Peyer's patch (tissue), 4 donors: ENCODE results near the gene SDHAF3. TPM values are rescaled to one million over a fixed set of nuclear protein-coding genes. Genes with fewer than 3 reads are reported as not detected.

ENCODE experiments used
- DNase-seq, 3 donors: peaks; one replicate each; pipeline ENCODE4 v3.0.0-alpha.2; 2017 to 2019
- H3K27ac ChIP-seq, 4 donors: fragments of 200-600 bp; sonication (generic); one replicate each; pipeline ENCODE4 v1.5.1; 2016 to 2019
- H3K27me3 ChIP-seq, 2 donors: fragments of 200-600 bp; sonication (generic); one replicate each; pipeline ENCODE4 v1.5.1; 2019
- H3K36me3 ChIP-seq, 3 donors: fragments of 200-600 bp; sonication (generic); one replicate each; pipeline ENCODE4 v1.5.1; 2016 to 2019
- H3K4me1 ChIP-seq, 4 donors: fragments of 200-600 bp; sonication (generic); one replicate each; pipeline ENCODE4 v1.5.1; 2016 to 2019
- H3K4me3 ChIP-seq, 4 donors: fragments of 200-600 bp; sonication (generic); 1 replicate in 3 of 4; 2 replicates in 1 of 4; pipeline ENCODE4 v1.5.1; 2016 to 2019; ENCODE audit warnings: mild to moderate bottlenecking in 1 of 4
- H3K9me3 ChIP-seq, 4 donors: fragments of 200-600 bp; sonication (generic); one replicate each; pipeline ENCODE4 v1.5.1; 2016 to 2019; ENCODE audit warnings: mild to moderate bottlenecking in 1 of 4
- CTCF ChIP-seq, 6 experiments: fragments of 450-650 bp in 4 of 6; fragments of 200-600 bp in 2 of 6; sonication (generic) in 1 of 6; IDR thresholded peaks; one replicate each; pipeline ENCODE4 v1.5.1; 2017 to 2019; ENCODE audit warnings: antibody characterized with exemption in 6 of 6, mild to moderate bottlenecking in 3 of 6, moderate library complexity in 1 of 6
- POLR2A ChIP-seq, 2 donors: fragments of 450-650 bp; IDR thresholded peaks; one replicate each; pipeline ENCODE4 v1.5.1; 2017; ENCODE audit warnings: antibody characterized with exemption in 2 of 2, mild to moderate bottlenecking in 2 of 2, moderate library complexity in 2 of 2
- total RNA-seq, 4 donors: library from RNA; depleted of rRNA; stranded (reverse); fragments of >200 nt; gene quantifications; one replicate each; pipeline ENCODE4 v1.1.0, GENCODE V29; 2016

Gene SDHAF3
- total RNA-seq, 4 donors from 2014 or later = 2.9 to 25.6 (median 6.2) TPM

GRCh38 chr7:97226541-97226940 is 109.0 kb downstream of the SDHAF3 start:
- Histone ChIP-seq H3K4me3 (no peak overlapping the region), H3K27me3 (no peaks in the 10 kb centered on the region), H3K9me3 (no peaks in the 10 kb centered on the region), H3K27ac (no peak overlapping the region), H3K36me3 (no peaks in the 10 kb centered on the region), H3K4me1 (no peaks in the 10 kb centered on the region)
- DNase-seq = no peak
- no peak for TF ChIP-seq POLR2A (IDR thresholded peaks at IDR 0.05)
- TF ChIP-seq CTCF (IDR thresholded peaks at IDR 0.05) = no peak

Other genes starting within 250 kb of the SDHAF3 start
- gene DLX6, start 112.1 kb upstream of the SDHAF3 start, total RNA-seq = not detected
- not detected for gene DLX5, start 92.9 kb upstream of the SDHAF3 start, total RNA-seq